ENCODE data around the gene PRKAR2A.
"Not testable (repeated sequence)": the region's sequence is repeated elsewhere in the genome, so short reads cannot be mapped to it uniquely, and the experiment has no call there.

PRKAR2A gene

GRCh38 chr3:48725185-48725855 lies 122.4 kb downstream of the PRKAR2A start:
- not testable (repeated sequence) for DNase-seq (ENCODE audit: low read depth)

GRCh38 chr3:48723725-48724124 lies 123.9 kb downstream of the PRKAR2A start:
- no peak for DNase-seq (ENCODE audit: low read depth)

- DNase-seq (ENCODE audit: low read depth) = not testable (repeated sequence)
Measured at GRCh38 chr3:48723293-48723692, 124.4 kb downstream of the PRKAR2A start.

GRCh38 chr3:48716982-48717746 lies 130.5 kb downstream of the PRKAR2A start, which contains the start of gene IP6K2:
TSS of gene IP6K2 (minus strand) at chr3:48717221. CDS start at chr3:48695291, 21,930 bp downstream.
- DNase-seq (ENCODE audit: low read depth) = peak; percentile 97

GRCh38 chr3:48716508-48716981 lies 131.1 kb downstream of the PRKAR2A start:
- no peak for DNase-seq (ENCODE audit: low read depth)

- no peak for DNase-seq (ENCODE audit: low read depth)
Measured at GRCh38 chr3:48715174-48715800, 132.4 kb downstream of the PRKAR2A start.

GRCh38 chr3:48711727-48712126 lies 135.9 kb downstream of the PRKAR2A start:
- DNase-seq (ENCODE audit: low read depth) = no peak

- no peak for DNase-seq (ENCODE audit: low read depth)
Measured at GRCh38 chr3:48709051-48709461, 138.6 kb downstream of the PRKAR2A start.

- no peak for DNase-seq (ENCODE audit: low read depth)
Measured at GRCh38 chr3:48708481-48708889, 139.2 kb downstream of the PRKAR2A start.

GRCh38 chr3:48707157-48707556 lies 140.5 kb downstream of the PRKAR2A start:
- DNase-seq (ENCODE audit: low read depth) = no peak

- no peak for DNase-seq (ENCODE audit: low read depth)
Measured at GRCh38 chr3:48702320-48702920, 145.3 kb downstream of the PRKAR2A start.

GRCh38 chr3:48700731-48701405 lies 146.8 kb downstream of the PRKAR2A start:
- no peak for DNase-seq (ENCODE audit: low read depth)

- no peak for DNase-seq (ENCODE audit: low read depth)
Measured at GRCh38 chr3:48698891-48699290, 148.8 kb downstream of the PRKAR2A start.

GRCh38 chr3:48697952-48698351 lies 149.7 kb downstream of the PRKAR2A start:
- no peak for DNase-seq (ENCODE audit: low read depth)

GRCh38 chr3:48696601-48697000 lies 151.1 kb downstream of the PRKAR2A start:
- DNase-seq (ENCODE audit: low read depth) = no peak
